Glomerular visceral epithelial cell (primary cell): ENCODE results near the gene DYNLL2.
A peak's percentile ranks its signal among the peaks of the same experiment; 100 is the strongest.
"Not testable (repeated sequence)": the region's sequence is repeated elsewhere in the genome, so short reads cannot be mapped to it uniquely, and the experiment has no call there.

Source experiments
- DNase-seq: peaks from one replicate; pipeline ENCODE4 v3.0.0-alpha.2; 2016; ENCODE audit errors: extremely low spot score

Gene DYNLL2

GRCh38 chr17:58082870-58083490 is at the start of gene DYNLL2:
Gene DYNLL2, plus strand, starts transcription at chr17:58083419. Its CDS starts 3,672 bp downstream, at chr17:58087091.
- DNase-seq, result peak; percentile 94

GRCh38 chr17:58039975-58040374 is 43.2 kb upstream of the DYNLL2 start:
- DNase-seq, result no peak

DNA sequence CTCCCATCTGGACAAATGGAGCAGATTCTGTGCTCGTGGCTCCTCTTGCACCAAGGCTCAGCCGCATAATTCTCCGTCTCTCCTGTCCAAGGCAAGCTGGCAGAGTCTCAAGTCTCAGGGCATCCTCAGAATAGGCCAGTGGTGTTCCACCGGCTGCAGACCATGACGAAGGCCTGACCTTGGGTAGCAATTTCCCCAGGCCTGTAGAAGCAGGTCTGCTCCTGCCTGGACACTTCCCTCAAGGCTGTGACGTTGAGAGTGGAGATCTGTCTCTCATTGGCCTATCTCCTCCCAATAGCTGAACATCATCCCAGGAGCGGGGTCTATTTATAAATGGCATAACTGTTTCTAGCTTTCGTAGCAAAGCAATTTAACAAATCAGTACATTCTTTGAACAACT is 42.8 kb upstream of the DYNLL2 start:
- no peak for DNase-seq

DNA sequence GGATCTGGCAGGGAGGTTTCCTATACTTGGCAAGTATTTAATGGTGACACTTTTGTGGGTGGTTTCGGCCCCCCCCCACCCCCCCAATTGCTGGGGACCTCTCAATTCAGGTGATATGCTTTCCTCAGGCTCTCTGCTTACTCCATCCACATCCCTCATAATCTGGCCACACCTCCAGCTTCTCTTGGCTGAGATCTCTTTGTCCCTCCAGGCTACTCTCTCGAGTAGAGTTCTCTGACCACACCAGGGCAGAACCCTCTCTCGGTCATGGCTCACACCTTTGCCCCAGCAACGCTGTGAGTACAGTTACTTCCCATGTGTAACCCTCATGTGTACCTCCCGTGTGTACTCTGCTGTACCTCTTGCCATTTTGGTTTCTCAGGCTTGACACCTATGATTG is 42.1 kb upstream of the DYNLL2 start:
- DNase-seq, result no peak

DNA sequence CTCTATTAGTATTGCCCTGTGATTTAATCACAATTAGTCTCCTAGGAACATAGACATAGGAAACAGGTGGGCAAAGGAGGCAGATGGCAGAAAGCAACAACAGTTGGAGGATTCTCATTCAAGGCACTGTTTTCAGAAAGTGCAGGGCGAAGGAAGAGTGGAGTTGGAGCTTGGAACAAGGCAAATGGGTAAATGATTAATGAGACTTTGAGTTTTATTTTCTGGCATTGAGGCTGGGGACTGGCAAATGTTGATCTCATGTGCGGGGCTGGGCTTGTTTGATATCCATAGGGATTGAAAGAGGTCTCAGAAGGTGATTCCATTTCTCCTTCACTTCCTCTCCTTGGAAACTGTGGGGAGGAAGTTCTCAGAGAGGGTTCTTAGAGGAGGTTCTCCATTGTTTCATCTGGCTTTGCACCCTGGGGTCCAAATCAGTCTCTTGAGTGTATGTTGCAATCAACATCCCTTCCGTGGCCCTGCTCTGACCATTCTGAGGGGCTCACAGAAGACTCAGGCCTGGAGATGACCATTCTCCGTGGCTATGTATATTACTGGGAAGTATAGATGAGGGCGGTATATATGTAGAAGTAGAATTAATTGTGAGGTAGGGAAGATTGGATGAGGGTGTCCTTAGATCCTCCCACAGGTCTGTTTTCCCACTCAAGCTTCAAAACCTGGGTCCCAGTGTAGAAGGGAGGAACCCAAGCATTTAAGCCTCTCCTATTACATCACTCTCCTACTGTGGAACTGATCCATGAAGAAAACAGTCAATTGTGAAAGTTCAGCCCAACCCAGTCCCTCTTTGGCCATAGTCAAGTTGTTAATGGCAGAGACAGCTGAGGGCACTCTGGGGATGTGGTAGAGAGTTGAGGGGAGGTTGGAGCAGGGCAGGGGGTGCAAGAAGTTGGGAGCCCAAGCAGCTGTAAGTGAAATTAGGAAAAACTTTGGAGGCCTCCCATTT is 39.7 kb upstream of the DYNLL2 start:
- DNase-seq, result no peak

DNA sequence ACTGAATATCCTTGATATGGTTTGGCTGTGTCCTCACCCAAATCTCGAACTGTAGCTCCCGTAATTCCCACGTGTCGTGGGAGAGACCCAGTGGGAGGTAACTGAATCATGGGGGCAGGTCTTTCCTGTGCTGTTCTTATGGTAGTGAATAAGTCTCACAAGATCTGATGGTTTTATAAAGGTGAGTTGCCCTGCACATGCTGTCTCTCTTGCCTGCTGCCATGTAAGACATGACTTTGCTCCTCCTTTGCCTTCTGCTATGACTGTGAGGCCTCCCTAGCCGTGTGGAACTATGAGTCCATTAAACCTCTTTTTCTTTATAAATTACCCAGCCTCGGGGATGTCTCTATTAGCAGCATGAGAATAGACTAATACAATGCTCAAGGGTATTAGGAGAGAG is 39.0 kb upstream of the DYNLL2 start:
- not testable (repeated sequence) for DNase-seq

GRCh38 chr17:58046239-58047094 is 36.8 kb upstream of the DYNLL2 start:
- no peak for DNase-seq

- no peak for DNase-seq
Measured at GRCh38 chr17:58047376-58048150, 35.7 kb upstream of the DYNLL2 start.

GRCh38 chr17:58049533-58049932 is 33.7 kb upstream of the DYNLL2 start:
- no peak for DNase-seq

GRCh38 chr17:58050966-58051365 is 32.3 kb upstream of the DYNLL2 start:
- no peak for DNase-seq

DNA sequence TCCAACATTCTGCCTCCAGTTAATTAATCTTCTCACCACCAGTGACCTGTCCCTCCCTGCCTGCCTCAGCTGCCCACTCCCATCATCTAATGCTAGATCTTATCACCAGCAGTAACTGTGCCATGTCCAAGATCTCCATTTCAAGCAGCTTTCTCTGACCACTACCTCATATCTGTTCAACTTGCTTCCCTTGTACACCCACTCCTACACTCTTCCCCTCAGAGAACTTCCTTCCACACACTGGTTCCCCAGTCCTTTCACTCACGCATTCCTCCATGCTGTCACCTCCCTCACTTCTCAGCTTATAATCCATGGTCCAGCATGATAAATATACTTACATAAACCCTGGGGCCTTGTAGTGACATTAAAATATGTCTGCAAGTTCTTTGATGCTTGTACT is 31.8 kb upstream of the DYNLL2 start:
- no peak for DNase-seq

GRCh38 chr17:58052407-58052806 is 30.8 kb upstream of the DYNLL2 start:
- no peak for DNase-seq

DNA sequence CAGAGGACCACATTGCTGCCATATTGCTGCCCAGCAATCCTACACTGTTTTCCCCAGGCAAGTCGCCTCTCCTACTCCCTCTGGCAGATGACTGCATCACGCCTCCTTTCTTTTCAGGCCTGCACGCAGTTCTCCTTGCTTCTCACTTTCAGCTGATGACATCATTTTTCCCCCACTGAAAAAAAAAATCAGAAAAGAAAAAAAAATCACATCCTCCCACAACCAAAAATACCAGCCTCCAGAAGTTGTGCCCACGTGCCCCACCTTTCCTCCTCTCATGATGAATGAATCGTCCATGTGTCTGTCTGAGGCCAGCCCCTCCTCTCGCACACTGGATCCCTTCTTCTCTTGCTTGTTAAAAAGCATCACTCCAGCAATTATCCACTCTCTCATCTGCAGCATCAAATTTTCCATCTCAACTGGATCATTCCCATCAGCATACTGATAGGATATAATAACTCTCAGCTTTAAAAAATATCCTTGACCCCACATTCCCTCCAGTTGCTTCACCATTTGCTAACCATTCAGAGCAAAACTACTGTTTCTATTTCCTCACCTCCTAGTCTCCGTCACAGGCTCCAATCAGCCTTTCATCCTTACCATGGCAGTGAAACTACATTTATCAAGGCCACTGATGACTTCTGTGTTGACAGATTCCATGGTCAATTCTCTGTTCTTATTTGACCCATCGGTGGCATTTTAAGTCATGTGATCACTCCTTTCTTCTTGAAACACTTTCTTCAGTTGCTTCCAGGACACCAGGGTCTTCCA is 30.1 kb upstream of the DYNLL2 start:
- DNase-seq, result no peak

DNA sequence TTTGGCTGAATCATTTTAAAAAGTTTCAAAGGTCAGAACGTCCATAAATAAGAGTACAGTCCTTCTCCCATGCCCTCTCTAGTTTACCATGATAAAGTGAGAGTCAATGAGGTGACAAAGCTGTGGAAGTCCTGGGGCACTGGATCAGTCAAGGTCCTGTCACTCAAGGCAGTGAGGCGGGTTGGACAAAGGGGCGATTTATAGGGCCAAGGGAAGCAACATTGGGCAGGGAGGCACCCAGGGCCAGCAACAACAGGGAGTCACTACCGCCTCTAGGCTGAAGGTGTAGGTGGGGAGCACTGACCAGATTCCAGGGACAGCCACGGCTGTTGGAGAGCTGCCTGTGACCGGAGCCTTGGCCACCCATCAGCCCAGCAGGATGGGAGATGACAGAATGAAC is 28.6 kb upstream of the DYNLL2 start:
- no peak for DNase-seq

GRCh38 chr17:58056476-58056875 is 26.7 kb upstream of the DYNLL2 start:
- no peak for DNase-seq

GRCh38 chr17:58059141-58059540 is 24.1 kb upstream of the DYNLL2 start:
- no peak for DNase-seq

DNA sequence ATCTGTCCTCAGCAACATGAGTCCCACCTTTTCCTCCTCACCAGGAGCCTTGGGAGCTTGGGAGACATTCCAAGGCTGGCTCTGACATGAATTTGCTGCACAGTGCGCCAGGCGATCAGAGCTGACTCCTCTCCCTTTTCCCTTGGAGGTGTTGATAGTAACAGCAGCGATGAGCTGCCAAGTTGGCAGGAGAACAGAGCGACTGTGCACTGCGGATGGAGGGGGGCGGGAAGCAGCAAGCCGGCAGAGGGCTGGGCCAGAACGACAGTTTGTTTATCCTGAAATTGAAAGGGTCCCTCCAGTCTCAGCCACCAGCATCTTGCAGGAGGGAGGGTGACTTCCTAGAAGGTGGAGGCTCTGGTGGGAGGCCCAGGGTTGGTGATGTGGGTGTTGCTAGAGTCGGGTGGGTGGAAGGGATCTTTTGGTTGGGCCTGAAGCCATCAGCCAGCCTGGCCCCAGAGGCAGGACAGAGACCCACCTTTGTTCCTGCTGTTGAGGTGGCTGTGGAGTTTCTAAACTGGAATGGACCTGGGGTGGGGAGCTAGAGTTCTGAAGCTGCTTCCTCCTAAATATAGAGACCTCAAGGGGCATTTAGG is 22.5 kb upstream of the DYNLL2 start:
- DNase-seq, result no peak

GRCh38 chr17:58061672-58062071 is 21.5 kb upstream of the DYNLL2 start:
- DNase-seq, result no peak

DNA sequence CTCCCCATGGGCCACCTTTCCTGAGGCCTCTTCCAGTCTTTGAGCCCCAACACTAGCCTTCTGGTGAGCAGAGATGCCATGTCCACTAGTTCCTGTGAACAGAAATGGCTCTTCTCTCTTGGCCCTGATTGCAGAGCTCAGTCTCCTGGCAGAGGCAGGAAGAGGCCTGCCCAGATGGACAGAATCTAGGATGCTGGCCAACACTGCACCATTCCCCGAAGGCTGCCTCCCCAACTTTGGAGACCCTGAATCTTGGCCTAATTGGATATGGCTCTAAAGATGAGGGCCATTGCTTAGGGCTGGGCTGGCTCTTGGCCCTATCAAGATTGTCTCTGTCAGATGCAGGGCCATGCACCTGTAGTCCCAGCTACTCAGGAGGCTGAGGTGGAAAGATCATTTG is 18.0 kb upstream of the DYNLL2 start:
- no peak for DNase-seq

DNA sequence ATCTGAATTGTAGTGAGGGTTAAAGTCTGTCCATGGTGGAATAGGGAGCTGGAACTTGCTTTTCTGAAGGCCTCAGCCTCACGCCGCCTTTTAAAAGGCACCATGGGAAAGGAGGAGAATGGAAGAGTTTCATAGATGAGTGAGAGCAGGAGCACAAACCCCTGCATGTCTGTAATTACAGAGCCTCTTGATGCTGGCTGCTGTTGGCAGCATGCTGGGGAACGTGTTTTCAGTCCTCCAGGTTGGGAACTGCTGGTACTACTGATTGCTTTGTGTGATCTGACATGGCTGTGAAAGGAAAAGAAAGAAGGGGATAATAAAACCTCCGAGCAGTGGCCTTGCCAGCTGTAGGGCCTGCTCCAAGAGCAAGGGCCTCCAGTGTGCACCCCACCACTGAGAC is 16.8 kb upstream of the DYNLL2 start:
- no peak for DNase-seq
